Mesenchymal stem cell (in vitro differentiated cells and primary cell): Measurements from ENCODE around the gene PNMA5.

Source experiments
- DNase-seq: peaks from one replicate; pipeline ENCODE4 v3.0.0-alpha.2; 2013
- H2AFZ ChIP-seq: one replicate; pipeline ENCODE4 v1.6.1; 2013; ENCODE audit warnings: low read depth, mild to moderate bottlenecking, control low read depth, inconsistent platforms, low read length, moderate library complexity
- H2AK5ac ChIP-seq: 2 replicates; pipeline ENCODE4 v1.6.1; 2013; ENCODE audit warnings: low read length, moderate library complexity, mild to moderate bottlenecking, inconsistent platforms; ENCODE audit not compliant: severe bottlenecking
- H2BK120ac ChIP-seq: one replicate; pipeline ENCODE4 v1.6.1; 2013; ENCODE audit warnings: low read depth, mild to moderate bottlenecking, inconsistent platforms, low read length, moderate library complexity
- H2BK12ac ChIP-seq, 2 experiments: one replicate each; pipeline ENCODE4 v1.6.1; 2013; ENCODE audit warnings: inconsistent platforms in 2 of 2, low read length in 2 of 2, mild to moderate bottlenecking in 2 of 2, moderate library complexity in 2 of 2, control low read depth in 1 of 2
- H2BK15ac ChIP-seq: one replicate; pipeline ENCODE4 v1.6.1; 2013; ENCODE audit warnings: mild to moderate bottlenecking, low read depth, inconsistent platforms; ENCODE audit not compliant: poor library complexity, severe bottlenecking
- H2BK5ac ChIP-seq: 2 replicates; pipeline ENCODE4 v1.6.1; 2013; ENCODE audit warnings: low read depth, mild to moderate bottlenecking, low read length, control low read depth, inconsistent platforms; ENCODE audit not compliant: poor library complexity, severe bottlenecking
- H3K14ac ChIP-seq, 2 experiments: one replicate each; pipeline ENCODE4 v1.6.1; 2013; ENCODE audit warnings: inconsistent platforms in 2 of 2, low read length in 2 of 2, control low read depth in 1 of 2, mild to moderate bottlenecking in 1 of 2, moderate library complexity in 1 of 2
- H3K18ac ChIP-seq, 2 experiments: one replicate each; pipeline ENCODE4 v1.6.1; 2013; ENCODE audit warnings: inconsistent platforms in 2 of 2, low read length in 2 of 2, control low read depth in 1 of 2, low read depth in 1 of 2, mild to moderate bottlenecking in 1 of 2
- H3K23ac ChIP-seq, 2 experiments: one replicate each; pipeline ENCODE4 v1.6.1; 2013; ENCODE audit warnings: inconsistent platforms in 2 of 2, low read length in 2 of 2, mild to moderate bottlenecking in 2 of 2, moderate library complexity in 2 of 2, control low read depth in 1 of 2
- H3K27ac ChIP-seq: 2 replicates; pipeline ENCODE4 v1.5.1; 2013; ENCODE audit warnings: mild to moderate bottlenecking, moderate library complexity, low read length, control low read depth, inconsistent platforms; ENCODE audit not compliant: poor library complexity, severe bottlenecking
- H3K27me3 ChIP-seq, 2 experiments: 2 replicates each; pipeline versions ENCODE4 v1.6.1 to v1.7.0; 2013; ENCODE audit warnings: low read length in 2 of 2, mild to moderate bottlenecking in 2 of 2, moderate library complexity in 2 of 2, control low read depth in 1 of 2, inconsistent platforms in 1 of 2; ENCODE audit not compliant: control insufficient read depth in 1 of 2, insufficient read depth in 1 of 2
- H3K36me3 ChIP-seq, 2 experiments: 2 replicates each; pipeline versions ENCODE4 v1.6.1 to v1.7.0; 2013; ENCODE audit warnings: low read length in 2 of 2, control low read depth in 1 of 2, inconsistent platforms in 1 of 2, low read depth in 1 of 2, mild to moderate bottlenecking in 1 of 2; ENCODE audit not compliant: insufficient read depth in 2 of 2, control insufficient read depth in 1 of 2
- H3K4ac ChIP-seq, 2 experiments: one replicate each; pipeline ENCODE4 v1.6.1; 2013; ENCODE audit warnings: inconsistent platforms in 2 of 2, low read length in 2 of 2, mild to moderate bottlenecking in 2 of 2, moderate library complexity in 2 of 2, control low read depth in 1 of 2, low read depth in 1 of 2
- H3K4me1 ChIP-seq: 2 replicates; pipeline ENCODE4 v1.6.1; 2013; ENCODE audit warnings: low read depth, low read length, control low read depth; ENCODE audit not compliant: control insufficient read depth, insufficient read depth
- H3K4me2 ChIP-seq: 2 replicates; pipeline ENCODE4 v1.6.1; 2013; ENCODE audit warnings: low read length, mild to moderate bottlenecking, inconsistent platforms; ENCODE audit not compliant: poor library complexity, severe bottlenecking
- H3K4me3 ChIP-seq, 2 experiments: 2 replicates each; pipeline versions ENCODE4 v1.5.1 to v1.7.0; 2013; ENCODE audit warnings: low read length in 2 of 2, mild to moderate bottlenecking in 2 of 2, control low read depth in 1 of 2, low read depth in 1 of 2; ENCODE audit not compliant: insufficient read depth in 1 of 2
- H3K79me1 ChIP-seq: replicated peaks from 2 replicates; pipeline ENCODE4 v1.6.1; 2013; ENCODE audit warnings: mild to moderate bottlenecking, control low read depth, low read length, inconsistent platforms; ENCODE audit not compliant: poor library complexity, severe bottlenecking
- H3K9ac ChIP-seq: 2 replicates; pipeline ENCODE4 v1.7.0; 2013; ENCODE audit warnings: mild to moderate bottlenecking, low read length, moderate library complexity
- H3K9me3 ChIP-seq: 2 replicates; pipeline ENCODE4 v1.7.0; 2013; ENCODE audit warnings: mild to moderate bottlenecking, low read length; ENCODE audit not compliant: control insufficient read depth
- H4K8ac ChIP-seq: one replicate; pipeline ENCODE4 v1.6.1; 2013; ENCODE audit warnings: inconsistent platforms, mild to moderate bottlenecking, low read length, moderate library complexity
- H4K91ac ChIP-seq: one replicate; pipeline ENCODE4 v1.6.1; 2013; ENCODE audit warnings: mild to moderate bottlenecking, low read length, inconsistent platforms
- WGBS: methylation state at CpG from one replicate; pipeline ENCODE4 v1.1.7; 2013; ENCODE audit warnings: mixed read lengths; 5-methylcytosine and 5-hydroxymethylcytosine counted together

The PNMA5 gene

GRCh38 chrX:152997337-152997736 is 3.4 kb upstream of the PNMA5 start:
- H4K8ac ChIP-seq: no peak overlapping the region
- no peak overlapping the region for H2BK12ac ChIP-seq

GRCh38 chrX:152992115-152992514 is 1.8 kb downstream of the PNMA5 start:
- Histone ChIP-seq H3K27me3 (peaks cover 0 to 34% of the 10 kb centered on the region in 2 experiments), H3K79me1 (no peaks in the 10 kb centered on the region), H3K36me3 (no peaks in the 10 kb centered on the region), H4K8ac (no peak overlapping the region), H3K14ac (no peak overlapping the region), H3K18ac (no peak overlapping the region), H3K23ac (no peak overlapping the region), H3K27ac (no peak overlapping the region), H3K9me3 (no peaks in the 10 kb centered on the region), H3K4ac (no peak overlapping the region), H2BK12ac (no peak overlapping the region), H2AFZ (no peak overlapping the region), H2BK5ac (no peak overlapping the region), H3K4me3 (no peak overlapping the region), H2BK15ac (no peak overlapping the region), H4K91ac (no peak overlapping the region), H3K9ac (no peak overlapping the region), H3K4me1 (no peaks in the 10 kb centered on the region), H2BK120ac (no peak overlapping the region), H3K4me2 (no peak overlapping the region), H2AK5ac (no peak overlapping the region)
- no peak for DNase-seq
- WGBS: 70% methylated on average over 4 of the region's 4 CpGs

More at GRCh38 chrX:152997337-152997736, 3.4 kb upstream of the PNMA5 start:
- Histone ChIP-seq H3K23ac (no peak overlapping the region), H4K91ac (no peak overlapping the region), H3K4me2 (no peak overlapping the region), H3K9me3 (peaks cover 5% of the 10 kb centered on the region), H2BK5ac (no peak overlapping the region), H3K4ac (no peak overlapping the region), H2BK120ac (no peak overlapping the region), H2BK15ac (no peak overlapping the region), H3K4me1 (no peaks in the 10 kb centered on the region), H3K18ac (no peak overlapping the region), H3K4me3 (no peak overlapping the region), H2AK5ac (no peak overlapping the region), H3K27me3 (peaks cover 0 to 38% of the 10 kb centered on the region in 2 experiments), H2AFZ (no peak overlapping the region), H3K79me1 (no peaks in the 10 kb centered on the region), H3K36me3 (no peaks in the 10 kb centered on the region), H3K9ac (no peak overlapping the region), H3K14ac (no peak overlapping the region), H3K27ac (no peak overlapping the region)
- WGBS: 85% methylated on average over 9 of the region's 9 CpGs
- no peak for DNase-seq

GRCh38 chrX:152991123-152991522 is 2.8 kb downstream of the PNMA5 start:
- no peak overlapping the region for H2BK5ac ChIP-seq
- H4K91ac ChIP-seq: no peak overlapping the region
- H2BK15ac ChIP-seq: no peak overlapping the region
- H3K27ac ChIP-seq: no peak overlapping the region
- H3K14ac ChIP-seq: no peak overlapping the region
- no peak overlapping the region for H3K18ac ChIP-seq
- no peak for DNase-seq
- H2BK12ac ChIP-seq: no peak overlapping the region
- no peak overlapping the region for H2AK5ac ChIP-seq
- H3K36me3 ChIP-seq: no peaks in the 10 kb centered on the region
- H3K9me3 ChIP-seq: no peaks in the 10 kb centered on the region
- whole genome bisulfite sequencing: 72% methylated on average over 3 of the region's 5 CpGs
- H4K8ac ChIP-seq: no peak overlapping the region
- no peaks in the 10 kb centered on the region for H3K4me1 ChIP-seq
- no peak overlapping the region for H2BK120ac ChIP-seq
- no peak overlapping the region for H2AFZ ChIP-seq
- no peak overlapping the region for H3K23ac ChIP-seq
- H3K4me2 ChIP-seq: no peak overlapping the region
- H3K79me1 ChIP-seq: no peaks in the 10 kb centered on the region
- no peak overlapping the region for H3K9ac ChIP-seq
- H3K4ac ChIP-seq: no peak overlapping the region
- peaks cover 0 to 34% of the 10 kb centered on the region in 2 experiments for H3K27me3 ChIP-seq
- H3K4me3 ChIP-seq: no peak overlapping the region

GRCh38 chrX:152989292-152989658 is 4.6 kb downstream of the PNMA5 start:
- H3K79me1 ChIP-seq: no peaks in the 10 kb centered on the region
- no peak overlapping the region for H3K4me2 ChIP-seq
- H2BK12ac ChIP-seq: no peak overlapping the region
- no peak overlapping the region for H4K91ac ChIP-seq
- no peak overlapping the region for H2BK120ac ChIP-seq
- H4K8ac ChIP-seq: no peak overlapping the region
- no peaks in the 10 kb centered on the region for H3K9me3 ChIP-seq
- peak overlapping the region in 1 of 2 experiments; percentile 32 for H3K14ac ChIP-seq
- no peak overlapping the region for H3K4me3 ChIP-seq
- 48% methylated on average over 8 of the region's 8 CpGs for WGBS
- no peak for DNase-seq
- no peak overlapping the region for H3K23ac ChIP-seq
- H3K4me1 ChIP-seq: no peaks in the 10 kb centered on the region
- H3K27ac ChIP-seq: no peak overlapping the region
- H3K9ac ChIP-seq: no peak overlapping the region
- no peak overlapping the region for H2AK5ac ChIP-seq
- H3K18ac ChIP-seq: no peak overlapping the region
- H3K36me3 ChIP-seq: no peaks in the 10 kb centered on the region
- H2AFZ ChIP-seq: no peak overlapping the region
- no peak overlapping the region for H2BK5ac ChIP-seq
- H3K27me3 ChIP-seq: peaks cover 0 to 29% of the 10 kb centered on the region in 2 experiments
- H3K4ac ChIP-seq: no peak overlapping the region
- H2BK15ac ChIP-seq: no peak overlapping the region
